Kidney glomerular epithelial cell (primary cell): ENCODE data around the gene ARHGEF28.

ENCODE experiments used
- DNase-seq: peaks from one replicate; lab custom pipeline; 2025; lab: John Stamatoyannopoulos, UW

ARHGEF28 gene

DNA sequence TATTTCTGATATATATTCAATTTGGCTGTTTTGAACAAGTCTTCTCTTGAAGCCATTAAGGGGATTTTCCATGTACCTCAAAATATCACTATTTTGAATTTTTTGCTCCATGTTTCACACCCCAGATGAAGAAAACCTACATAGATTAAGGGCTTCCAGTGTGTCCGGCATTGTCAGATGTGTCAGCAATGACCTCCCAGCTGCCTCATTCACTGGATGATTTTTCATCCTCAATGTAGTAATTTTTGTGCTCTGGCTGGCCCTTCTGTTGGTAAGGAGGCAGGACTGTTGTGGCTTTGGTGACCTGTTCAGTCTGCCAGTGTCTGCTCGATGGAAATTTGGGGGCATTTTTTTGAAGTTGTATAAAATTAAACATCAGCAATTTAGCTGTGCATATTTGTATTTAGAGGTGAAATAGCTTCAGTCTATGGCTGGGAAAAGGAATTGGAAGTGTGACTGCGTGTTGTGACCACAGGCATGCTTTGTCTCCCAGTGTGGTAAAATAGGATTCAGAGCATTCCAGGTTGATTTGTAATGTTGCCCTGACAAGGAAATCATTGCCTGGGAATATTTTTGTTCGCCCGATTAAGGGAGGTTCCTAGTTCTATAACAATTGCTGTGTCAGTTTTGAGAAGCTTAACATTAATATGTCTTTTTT, 312.4 kb downstream of the ARHGEF28 start:
- DNase-seq, result peak; percentile 93

GRCh38 chr5:73938938-73939320, 312.9 kb downstream of the ARHGEF28 start:
- DNase-seq, result peak; percentile 71

- no peak for DNase-seq
Observed at GRCh38 chr5:73939557-73939956, 313.6 kb downstream of the ARHGEF28 start.

- no peak for DNase-seq
Observed at GRCh38 chr5:73940026-73940425, 314.0 kb downstream of the ARHGEF28 start.

- DNase-seq, result no peak
Observed at GRCh38 chr5:73940801-73941200, 314.8 kb downstream of the ARHGEF28 start.

DNA sequence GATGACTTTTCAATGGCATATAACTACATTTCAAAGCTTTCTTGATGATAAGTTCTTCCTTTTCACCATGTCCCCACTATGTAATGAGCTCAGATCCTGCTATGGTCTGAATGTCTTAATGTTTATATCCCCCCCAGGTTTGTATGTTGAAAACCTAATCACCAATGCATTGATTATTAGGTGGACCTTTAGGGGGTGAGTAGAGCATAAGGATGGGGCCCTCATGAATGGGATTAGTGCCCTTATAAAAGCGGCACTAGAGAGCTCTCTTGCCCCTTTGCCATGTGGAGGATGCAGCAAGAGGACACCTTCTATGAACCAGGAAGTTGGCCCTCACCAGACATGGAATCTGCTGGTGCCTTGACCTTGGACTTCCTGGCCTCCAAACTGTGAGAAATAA, 316.8 kb downstream of the ARHGEF28 start:
- no peak for DNase-seq

- no peak for DNase-seq
Observed at GRCh38 chr5:73943397-73943796, 317.4 kb downstream of the ARHGEF28 start.

DNA sequence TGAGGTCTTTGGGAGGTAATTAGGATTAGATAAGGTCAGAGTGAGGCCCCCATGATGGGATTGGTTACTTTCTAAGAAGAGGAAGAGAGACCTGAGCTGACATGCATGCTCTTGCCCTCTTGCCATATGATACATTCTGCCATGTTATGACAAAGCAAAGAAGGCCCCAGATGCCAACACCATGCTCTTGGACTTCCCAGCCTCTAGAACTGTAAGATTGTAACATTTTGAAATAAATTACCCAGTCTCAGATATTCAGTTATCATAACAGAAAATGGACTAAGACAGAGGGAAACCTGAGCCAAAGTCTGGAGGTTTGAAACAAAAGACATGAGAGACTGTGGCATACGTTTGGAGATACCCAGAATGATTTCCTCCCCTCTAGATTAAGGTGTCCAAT, 318.6 kb downstream of the ARHGEF28 start:
- no peak for DNase-seq

DNA sequence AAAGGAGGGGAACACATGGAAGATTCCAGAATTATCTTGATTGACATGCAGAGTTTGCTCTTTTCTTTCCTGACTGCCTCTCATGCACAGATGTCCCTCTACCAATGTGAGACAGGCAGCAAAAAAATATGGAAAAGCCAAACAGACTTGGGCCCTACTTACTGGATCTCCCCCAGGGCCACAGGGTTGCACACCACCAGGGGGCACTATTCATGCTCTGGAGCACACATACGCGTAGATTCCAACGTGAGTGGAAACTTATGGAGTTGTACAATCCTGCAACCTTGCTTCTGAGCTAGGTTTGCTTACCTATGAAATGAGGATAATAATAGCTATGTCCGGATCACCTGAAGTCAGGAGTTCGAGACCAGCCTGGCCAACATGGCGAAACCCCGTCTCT, 319.5 kb downstream of the ARHGEF28 start:
- DNase-seq, result no peak

DNA sequence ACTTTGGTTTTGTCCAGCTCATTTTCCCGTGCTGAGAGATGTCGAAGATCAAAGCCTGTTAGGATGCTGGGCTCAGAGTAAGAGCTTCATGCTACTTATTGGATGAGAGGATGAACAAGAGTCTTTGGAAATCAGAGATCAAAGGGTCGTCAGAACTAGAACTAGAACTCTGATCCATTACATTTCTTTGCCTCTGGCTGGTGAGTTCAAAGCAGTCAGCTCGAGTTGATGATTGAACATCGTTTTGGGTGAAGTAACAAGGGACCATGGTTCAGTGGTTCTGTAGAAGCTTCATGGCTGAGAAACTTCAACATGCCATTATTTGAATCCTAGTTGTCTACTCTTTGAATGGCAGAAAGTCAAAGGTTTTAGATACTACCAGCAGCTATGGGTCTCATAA, 320.3 kb downstream of the ARHGEF28 start:
- peak; percentile 47 for DNase-seq

DNA sequence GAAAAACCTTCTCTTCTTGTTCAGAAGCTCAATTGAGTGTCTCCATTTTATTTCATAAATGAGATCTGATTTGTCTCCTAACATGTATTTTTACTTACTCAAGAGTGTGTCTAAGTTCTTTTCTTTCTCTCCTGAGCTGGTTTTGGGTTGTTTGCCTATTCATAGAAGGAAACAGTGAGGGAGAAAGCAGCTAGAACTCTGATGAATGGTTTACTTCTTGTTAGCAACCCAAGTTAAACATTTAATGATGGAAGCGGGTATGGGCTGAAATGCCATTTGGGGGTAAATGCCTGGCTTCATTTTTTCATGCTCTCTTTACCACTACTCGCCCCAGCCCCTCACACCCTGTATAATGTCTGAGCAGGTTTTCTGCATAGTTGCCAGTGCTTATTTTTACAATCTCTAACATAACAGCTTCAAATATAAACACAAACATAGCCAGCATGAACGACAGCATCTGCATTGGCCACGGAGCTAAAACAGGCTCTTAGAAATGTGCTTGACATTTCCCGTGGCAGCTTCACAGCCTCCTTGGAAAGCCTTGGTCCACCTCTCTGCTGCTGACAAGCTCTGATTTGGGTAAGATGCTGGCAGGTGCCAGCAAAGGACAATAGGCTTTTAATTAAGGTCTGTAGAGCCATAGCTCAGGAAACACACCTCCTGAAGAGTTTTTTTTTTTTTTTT, 321.1 kb downstream of the ARHGEF28 start:
- peak; percentile 63 for DNase-seq

- DNase-seq, result no peak
Observed at GRCh38 chr5:73947906-73948640, 322.1 kb downstream of the ARHGEF28 start.

- peak; percentile 81 for DNase-seq
Observed at GRCh38 chr5:73948720-73949119, 322.7 kb downstream of the ARHGEF28 start.

DNA sequence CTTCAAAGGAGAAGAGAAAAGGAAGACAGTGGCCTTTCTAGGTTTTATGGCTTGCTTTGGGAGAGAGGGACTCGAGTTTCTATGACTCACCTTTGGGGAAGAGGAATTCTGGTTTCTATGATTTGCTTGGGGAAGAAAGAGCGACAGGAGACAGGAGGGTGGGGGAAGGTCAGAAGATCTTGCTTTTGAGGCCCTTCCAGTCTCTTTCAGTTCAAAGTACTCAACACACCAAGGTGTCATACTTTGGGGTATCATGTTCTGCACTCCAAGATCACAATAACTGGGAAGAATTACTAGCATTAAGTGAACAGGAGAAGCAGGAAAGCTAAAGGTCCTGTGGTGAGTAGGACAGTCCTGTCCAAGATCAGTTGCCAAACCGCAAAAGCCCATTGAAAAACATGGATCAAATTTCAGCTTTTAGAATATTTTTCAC, 324.5 kb downstream of the ARHGEF28 start:
- DNase-seq, result peak; percentile 5

DNA sequence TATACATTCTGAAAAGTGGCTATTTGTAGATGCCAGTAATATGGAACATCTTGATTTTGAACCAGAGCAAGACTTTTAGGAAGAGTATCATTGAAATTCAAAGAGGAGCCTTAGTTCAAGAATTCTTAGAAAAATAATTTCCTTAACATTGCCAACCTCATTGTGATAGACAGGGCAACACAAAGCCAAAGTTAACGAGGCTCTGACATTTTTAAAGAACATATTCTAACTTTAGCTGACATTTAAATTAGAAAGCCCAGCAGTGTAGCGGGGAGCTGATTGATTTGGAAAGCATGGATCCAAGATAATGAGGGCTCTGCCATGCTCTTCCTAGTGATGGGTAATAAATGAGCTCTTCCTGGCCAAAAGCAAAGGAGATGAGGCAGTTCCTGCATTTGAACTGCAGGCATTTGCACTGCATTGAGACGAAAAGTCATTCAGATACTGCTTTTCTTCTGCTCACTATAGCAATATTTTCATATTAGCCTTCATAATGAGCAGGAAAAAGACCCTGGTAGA, 325.0 kb downstream of the ARHGEF28 start:
- no peak for DNase-seq

GRCh38 chr5:73952872-73953271, 326.9 kb downstream of the ARHGEF28 start:
- DNase-seq, result no peak

- no peak for DNase-seq
Observed at GRCh38 chr5:73954381-73954780, 328.4 kb downstream of the ARHGEF28 start.

GRCh38 chr5:73955271-73955846, 329.4 kb downstream of the ARHGEF28 start:
- DNase-seq, result no peak

DNA sequence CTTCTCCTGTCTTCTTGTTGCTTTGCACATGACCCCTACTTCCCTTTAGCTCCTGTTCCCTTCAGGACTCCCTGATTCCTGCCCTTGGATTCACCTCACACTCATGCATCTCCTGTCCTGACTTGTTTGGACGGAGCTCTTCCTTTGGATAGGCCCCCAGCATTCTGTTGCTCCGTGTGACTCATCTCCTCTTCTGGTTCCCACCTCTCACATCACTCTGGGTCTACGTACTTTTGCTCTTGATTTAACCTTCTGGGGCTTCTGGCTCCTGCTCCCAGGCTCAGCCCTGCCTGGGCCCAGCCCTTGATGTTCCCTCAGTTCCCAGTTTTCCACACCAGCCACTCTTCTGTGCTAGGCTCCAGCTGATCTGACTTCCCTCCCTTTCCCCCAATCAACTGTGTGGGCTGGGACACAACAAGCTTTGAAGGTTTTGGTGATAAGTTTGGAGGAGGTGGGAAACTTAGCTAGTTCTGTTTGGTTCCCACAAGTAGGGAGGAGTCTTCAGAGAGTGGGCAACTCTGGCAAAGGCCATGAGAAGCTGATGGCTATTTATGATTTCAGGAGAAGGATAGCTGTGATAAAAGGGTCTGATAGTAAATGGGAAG, 331.5 kb downstream of the ARHGEF28 start:
- DNase-seq, result no peak

DNA sequence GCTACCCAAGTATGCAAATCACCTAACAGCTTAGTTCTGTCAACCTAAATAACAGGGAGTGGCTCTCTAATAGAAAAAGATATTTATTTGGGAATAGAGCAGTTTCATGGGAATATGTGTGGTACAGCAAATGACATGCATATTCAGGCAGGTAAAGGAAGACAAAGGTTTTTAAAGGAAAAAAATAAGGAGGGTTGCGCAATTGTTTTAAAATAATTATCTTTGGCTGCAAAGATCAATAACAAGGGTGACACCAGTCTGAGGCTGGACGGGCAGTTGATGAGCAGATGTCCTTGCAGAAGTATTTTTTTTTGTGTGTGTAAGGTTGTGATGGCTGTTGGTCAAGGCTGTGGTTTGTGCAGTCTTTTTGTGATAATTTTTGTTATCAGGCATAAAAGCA, 332.0 kb downstream of the ARHGEF28 start:
- DNase-seq, result no peak

DNA sequence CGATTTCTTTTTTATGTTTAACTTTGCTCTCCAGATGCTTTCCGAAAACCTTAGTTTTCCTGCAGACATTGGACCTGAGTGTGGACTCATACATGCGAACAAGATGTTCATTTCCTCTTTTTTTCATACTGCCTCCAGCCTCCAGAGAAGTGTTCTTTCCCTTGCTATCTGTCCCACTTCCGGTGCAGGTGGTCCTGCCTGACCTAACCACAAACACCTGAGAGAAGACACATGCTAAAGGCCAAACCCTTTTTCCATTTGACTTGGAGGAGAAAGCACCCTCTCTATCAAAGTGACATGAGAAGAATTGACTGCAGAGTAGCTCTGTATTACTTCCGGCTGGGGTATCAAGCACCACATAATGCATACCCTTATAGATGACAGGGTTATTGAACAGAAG, 334.0 kb downstream of the ARHGEF28 start:
- DNase-seq, result no peak

DNA sequence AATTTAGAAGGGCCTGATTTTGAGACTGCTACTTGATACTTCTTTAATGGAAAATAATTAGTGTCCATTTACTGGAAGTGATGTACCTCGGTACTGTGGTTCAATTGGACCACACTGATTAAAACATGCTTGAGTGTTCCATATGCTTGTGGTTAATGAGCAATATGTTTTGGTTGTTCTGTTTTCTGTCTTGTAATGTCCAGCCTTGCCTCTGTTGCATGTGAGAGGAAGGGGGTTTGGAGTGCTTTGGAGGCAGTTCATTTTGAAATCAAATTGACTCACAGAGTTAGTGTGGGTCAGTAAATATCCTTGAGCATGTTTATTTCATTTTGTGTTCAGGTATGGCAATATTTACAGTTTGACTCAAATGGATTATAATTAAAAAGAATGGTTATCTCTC, 334.4 kb downstream of the ARHGEF28 start:
- DNase-seq, result no peak
